ENCODE data around the gene ZNF789. TPM values are rescaled to one million over a fixed set of nuclear protein-coding genes. Genes with fewer than 3 reads are reported as not detected.
A peak's percentile ranks its signal among the peaks of the same experiment; 100 is the strongest.
"Not testable (repeated sequence)": the region's sequence is repeated elsewhere in the genome, so short reads cannot be mapped to it uniquely, and the experiment has no call there.

ZNF789 gene
- total RNA-seq, 1 donor from 2014 or later = 21.7 TPM

DNA sequence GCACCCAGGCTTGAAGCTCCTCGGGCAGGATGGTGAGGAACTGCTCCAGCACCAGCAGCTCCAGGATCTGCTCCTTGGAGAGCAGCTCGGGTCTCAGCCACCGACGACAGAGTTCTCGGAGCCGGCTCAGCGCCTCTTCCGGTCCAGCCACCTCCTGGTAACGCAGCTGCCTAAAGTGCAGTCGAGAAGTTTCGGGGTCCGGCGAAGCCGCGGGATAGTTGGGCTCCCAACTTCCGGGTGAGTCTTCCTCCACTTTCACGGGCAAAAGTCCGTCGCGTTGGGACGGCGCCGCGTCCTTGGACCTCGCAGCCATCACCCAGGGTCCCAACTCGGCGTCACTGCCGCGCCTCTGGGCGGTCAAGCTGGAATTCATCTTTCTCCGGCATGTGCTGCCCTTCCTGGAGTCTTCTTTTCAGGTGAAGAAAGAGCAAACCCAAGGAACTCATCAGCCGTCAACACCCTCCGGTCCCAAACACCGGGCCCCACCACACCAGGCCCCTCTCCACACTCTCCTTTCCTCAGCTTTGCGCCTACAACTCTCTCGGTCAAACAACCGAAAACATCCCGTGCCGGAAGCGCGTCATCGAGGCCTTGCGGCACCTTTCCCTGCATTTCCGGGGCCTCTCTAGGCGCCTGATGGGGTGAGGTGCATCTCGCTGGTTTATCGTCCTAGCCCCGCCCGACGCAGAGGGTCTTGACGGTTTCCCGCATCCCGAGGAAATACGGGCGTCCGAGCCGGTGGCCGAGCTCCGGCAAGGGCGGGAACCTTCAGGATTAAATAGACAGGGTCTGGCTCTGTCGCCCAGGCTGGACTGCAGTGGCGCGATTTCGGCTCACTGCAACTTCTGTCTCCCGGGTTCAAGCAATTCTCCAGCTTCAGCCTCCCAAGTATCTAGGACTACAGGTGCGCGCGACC, 27.3 kb downstream of the ZNF789 start, which contains the start of gene ZNF394:
Gene ZNF394 (minus strand): TSS at position 561 of the 916 bp plus-strand sequence. CDS start 188 bp downstream, at position 373.
- peak within 1 kb of the TSS; percentile 90 for H3K27ac ChIP-seq (ENCODE audit: low read depth, low read length)
- peaks cover 58% of the 10 kb centered on the region for H3K79me2 ChIP-seq (ENCODE audit: insufficient read depth, low read length)
- no peak for TF ChIP-seq EZH2 (IDR thresholded peaks at IDR 0.05; ENCODE audit: insufficient read depth, low read length)
- TF ChIP-seq, protein P1, sequence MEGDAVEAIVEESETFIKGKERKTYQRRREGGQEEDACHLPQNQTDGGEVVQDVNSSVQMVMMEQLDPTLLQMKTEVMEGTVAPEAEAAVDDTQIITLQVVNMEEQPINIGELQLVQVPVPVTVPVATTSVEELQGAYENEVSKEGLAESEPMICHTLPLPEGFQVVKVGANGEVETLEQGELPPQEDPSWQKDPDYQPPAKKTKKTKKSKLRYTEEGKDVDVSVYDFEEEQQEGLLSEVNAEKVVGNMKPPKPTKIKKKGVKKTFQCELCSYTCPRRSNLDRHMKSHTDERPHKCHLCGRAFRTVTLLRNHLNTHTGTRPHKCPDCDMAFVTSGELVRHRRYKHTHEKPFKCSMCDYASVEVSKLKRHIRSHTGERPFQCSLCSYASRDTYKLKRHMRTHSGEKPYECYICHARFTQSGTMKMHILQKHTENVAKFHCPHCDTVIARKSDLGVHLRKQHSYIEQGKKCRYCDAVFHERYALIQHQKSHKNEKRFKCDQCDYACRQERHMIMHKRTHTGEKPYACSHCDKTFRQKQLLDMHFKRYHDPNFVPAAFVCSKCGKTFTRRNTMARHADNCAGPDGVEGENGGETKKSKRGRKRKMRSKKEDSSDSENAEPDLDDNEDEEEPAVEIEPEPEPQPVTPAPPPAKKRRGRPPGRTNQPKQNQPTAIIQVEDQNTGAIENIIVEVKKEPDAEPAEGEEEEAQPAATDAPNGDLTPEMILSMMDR (IDR thresholded peaks at IDR 0.05; ENCODE audit: insufficient read depth, low read depth, low read length) = no peak
- Mint-ChIP-seq H3K27ac (ENCODE audit: unreplicated experiment) (peak within 1 kb of the TSS; percentile 98), H3K9me3 (ENCODE audit: unreplicated experiment) (no peaks in the 10 kb centered on the region), H3K36me3 (ENCODE audit: low read depth, unreplicated experiment) (peaks cover 4% of the 10 kb centered on the region), H3K27me3 (ENCODE audit: low read depth, unreplicated experiment) (no peaks in the 10 kb centered on the region), H3K4me3 (ENCODE audit: unreplicated experiment) (peak within 1 kb of the TSS; percentile 100), H3K4me1 (ENCODE audit: low read depth, unreplicated experiment) (peaks cover 9% of the 10 kb centered on the region)
- peak within 1 kb of the TSS; percentile 97 for H3K4me2 ChIP-seq (ENCODE audit: low read length)
- H3K4me1 ChIP-seq (ENCODE audit: insufficient read depth, low read length) = peaks cover 8% of the 10 kb centered on the region
- FAIRE-seq (no peak), DNase-seq (ENCODE audit: low read depth) (peak; percentile 87)
- peak within 1 kb of the TSS; percentile 96 for H3K9ac ChIP-seq (ENCODE audit: low read length)
- H3K9me3 ChIP-seq (ENCODE audit: insufficient read depth, low read depth, low read length) = no peaks in the 10 kb centered on the region
- H2AFZ ChIP-seq (ENCODE audit: low read depth, low read length) = peak within 1 kb of the TSS; percentile 85
- no peaks in the 10 kb centered on the region for H3K36me3 ChIP-seq (ENCODE audit: insufficient read depth, low read length)
- no peaks in the 10 kb centered on the region for H3K27me3 ChIP-seq (ENCODE audit: insufficient read depth, low read length)
- H4K20me1 ChIP-seq (ENCODE audit: insufficient read depth, low read length) = peaks cover 24% of the 10 kb centered on the region
- H3K4me3 ChIP-seq (ENCODE audit: insufficient read depth, low read depth, low read length) = peak within 1 kb of the TSS; percentile 97

DNA sequence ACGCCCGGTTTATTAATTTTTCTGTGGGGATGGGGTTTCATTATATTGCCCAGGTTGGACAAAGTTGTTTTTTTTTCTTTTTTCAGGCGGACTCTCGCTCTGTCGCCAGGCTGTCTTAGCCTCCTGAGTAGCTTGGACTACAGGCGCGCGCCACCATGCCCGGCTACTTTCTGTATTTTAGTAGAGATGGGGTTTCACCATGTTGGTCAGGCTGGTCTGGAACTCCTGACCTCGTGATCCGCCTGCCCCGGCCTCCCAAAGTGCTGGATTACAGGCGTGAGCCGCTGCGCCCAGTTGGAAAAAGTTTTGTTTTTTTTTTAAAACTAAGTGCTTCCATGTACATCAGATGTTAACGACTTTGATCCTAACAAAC, 27.9 kb downstream of the ZNF789 start:
- Mint-ChIP-seq H3K4me3 (ENCODE audit: unreplicated experiment) (peak overlapping the region; percentile 100), H3K36me3 (ENCODE audit: low read depth, unreplicated experiment) (peaks cover 3% of the 10 kb centered on the region), H3K27me3 (ENCODE audit: low read depth, unreplicated experiment) (no peaks in the 10 kb centered on the region), H3K27ac (ENCODE audit: unreplicated experiment) (peak overlapping the region; percentile 98), H3K9me3 (ENCODE audit: unreplicated experiment) (no peaks in the 10 kb centered on the region), H3K4me1 (ENCODE audit: low read depth, unreplicated experiment) (peaks cover 9% of the 10 kb centered on the region)
- TF ChIP-seq, protein P1 (IDR thresholded peaks at IDR 0.05; ENCODE audit: insufficient read depth, low read depth, low read length) = no peak
- no peak for TF ChIP-seq EZH2 (IDR thresholded peaks at IDR 0.05; ENCODE audit: insufficient read depth, low read length)
- no peak for DNase-seq (ENCODE audit: low read depth)
- no peak for FAIRE-seq
- Histone ChIP-seq H3K27ac (ENCODE audit: low read depth, low read length) (peak overlapping the region; percentile 90), H2AFZ (ENCODE audit: low read depth, low read length) (peak overlapping the region; percentile 85), H3K27me3 (ENCODE audit: insufficient read depth, low read length) (no peaks in the 10 kb centered on the region), H3K4me2 (ENCODE audit: low read length) (peak overlapping the region; percentile 97), H3K79me2 (ENCODE audit: insufficient read depth, low read length) (peaks cover 61% of the 10 kb centered on the region), H3K4me3 (ENCODE audit: insufficient read depth, low read depth, low read length) (peak overlapping the region; percentile 97), H4K20me1 (ENCODE audit: insufficient read depth, low read length) (peaks cover 24% of the 10 kb centered on the region), H3K36me3 (ENCODE audit: insufficient read depth, low read length) (no peaks in the 10 kb centered on the region), H3K9me3 (ENCODE audit: insufficient read depth, low read depth, low read length) (no peaks in the 10 kb centered on the region), H3K4me1 (ENCODE audit: insufficient read depth, low read length) (peaks cover 10% of the 10 kb centered on the region), H3K9ac (ENCODE audit: low read length) (peak overlapping the region; percentile 96)

DNA sequence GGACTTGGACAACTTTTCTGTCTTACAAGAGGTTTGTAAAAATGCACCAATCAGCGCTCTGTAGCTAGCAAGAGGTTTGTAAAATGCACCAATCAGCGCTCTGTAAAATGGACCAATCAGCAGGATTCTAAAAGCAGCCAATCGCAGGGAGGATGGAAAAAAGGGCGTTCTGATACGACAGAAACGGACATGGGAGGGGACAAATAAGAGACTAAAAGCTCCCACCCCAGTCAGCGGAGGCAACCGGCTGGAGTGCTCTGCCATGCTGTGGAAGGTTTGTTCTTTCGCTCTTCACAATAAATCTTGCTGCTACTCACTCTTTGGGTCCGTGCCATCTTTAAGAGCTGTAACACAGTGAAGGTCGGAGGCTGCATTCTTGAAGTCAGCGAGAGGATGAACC, 28.5 kb downstream of the ZNF789 start:
- H3K27me3 Mint-ChIP-seq (ENCODE audit: low read depth, unreplicated experiment); H3K27me3 ChIP-seq (ENCODE audit: insufficient read depth, low read length); DNase-seq (ENCODE audit: low read depth); H3K27ac ChIP-seq (ENCODE audit: low read depth, low read length); FAIRE-seq; H3K36me3 Mint-ChIP-seq (ENCODE audit: low read depth, unreplicated experiment); H2AFZ ChIP-seq (ENCODE audit: low read depth, low read length); H3K9me3 Mint-ChIP-seq (ENCODE audit: unreplicated experiment); H3K27ac Mint-ChIP-seq (ENCODE audit: unreplicated experiment); H3K9ac ChIP-seq (ENCODE audit: low read length); H3K4me3 ChIP-seq (ENCODE audit: insufficient read depth, low read depth, low read length); H3K9me3 ChIP-seq (ENCODE audit: insufficient read depth, low read depth, low read length); H3K36me3 ChIP-seq (ENCODE audit: insufficient read depth, low read length): not testable (repeated sequence)
- Histone ChIP-seq H3K79me2 (ENCODE audit: insufficient read depth, low read length) (peaks cover 61% of the 10 kb centered on the region), H3K4me2 (ENCODE audit: low read length) (peak overlapping the region; percentile 97), H3K4me1 (ENCODE audit: insufficient read depth, low read length) (peaks cover 16% of the 10 kb centered on the region), H4K20me1 (ENCODE audit: insufficient read depth, low read length) (peaks cover 23% of the 10 kb centered on the region)
- H3K4me3 Mint-ChIP-seq (ENCODE audit: unreplicated experiment) = peak overlapping the region; percentile 100
- H3K4me1 Mint-ChIP-seq (ENCODE audit: low read depth, unreplicated experiment) = peaks cover 15% of the 10 kb centered on the region

Data from astrocyte (in vitro differentiated cells and primary cell).